GM23338 (cell line): ENCODE measurements around the gene SLBP. TPM values are rescaled to one million over a fixed set of nuclear protein-coding genes. Genes with fewer than 3 reads are reported as not detected.

ENCODE experiments used
- ATAC-seq: fragments of 200-7000 bp; cut with Tn5 transposase; 3 replicates; pipeline ENCODE4 v1.9.1; 2020
- DNase-seq: peaks from one replicate; pipeline ENCODE4 v3.0.0-alpha.2; 2015; ENCODE audit warnings: low spot score
- H2AFZ ChIP-seq: fragments of 200-600 bp; sonication (generic); 2 replicates; pipeline ENCODE4 v1.8.0; 2016; ENCODE audit warnings: antibody characterized with exemption, mild to moderate bottlenecking, moderate library complexity
- H3F3A ChIP-seq: fragments of 200-600 bp; sonication (generic); replicated peaks from 2 replicates; pipeline ENCODE4 v1.8.0; 2017; ENCODE audit warnings: antibody characterized with exemption, mixed run types, low read depth
- H3K27ac ChIP-seq: fragments of 200-600 bp; sonication (generic); 2 replicates; pipeline ENCODE4 v1.6.1; 2016; ENCODE audit warnings: low read depth
- H3K27me3 ChIP-seq: fragments of 200-600 bp; sonication (generic); 2 replicates; pipeline ENCODE4 v1.8.0; 2016; ENCODE audit warnings: mild to moderate bottlenecking, mixed run types, moderate library complexity; ENCODE audit not compliant: insufficient read depth
- H3K36me3 ChIP-seq: fragments of 200-600 bp; sonication (generic); 2 replicates; pipeline ENCODE4 v1.8.0; 2016; ENCODE audit warnings: mild to moderate bottlenecking; ENCODE audit not compliant: insufficient read depth
- H3K4me1 ChIP-seq: fragments of 200-600 bp; sonication (generic); 2 replicates; pipeline ENCODE4 v1.8.0; 2016; ENCODE audit warnings: mild to moderate bottlenecking, moderate library complexity; ENCODE audit not compliant: insufficient read depth
- H3K4me2 ChIP-seq: fragments of 200-600 bp; sonication (generic); 2 replicates; pipeline ENCODE4 v1.7.1; 2017; ENCODE audit warnings: mixed run types
- H3K4me3 ChIP-seq: fragments of 200-600 bp; sonication (generic); 2 replicates; pipeline ENCODE4 v1.6.1; 2016; ENCODE audit warnings: mixed run types
- H3K79me2 ChIP-seq: fragments of 200-600 bp; sonication (generic); replicated peaks from 2 replicates; pipeline ENCODE4 v1.8.0; 2017; ENCODE audit warnings: mild to moderate bottlenecking; ENCODE audit not compliant: insufficient read depth
- H3K9me2 ChIP-seq: fragments of 200-600 bp; sonication (generic); 2 replicates; pipeline ENCODE4 v1.8.0; 2017; ENCODE audit not compliant: insufficient read depth
- H4K20me1 ChIP-seq: fragments of 200-600 bp; sonication (generic); replicated peaks from 2 replicates; pipeline ENCODE4 v1.8.0; 2017; ENCODE audit warnings: mild to moderate bottlenecking; ENCODE audit not compliant: insufficient read depth
- H3K27ac Mint-ChIP-seq: 2 replicates; pipeline ENCODE4 v1.8.0; 2020; ENCODE audit warnings: inconsistent platforms, mild to moderate bottlenecking, moderate library complexity, mixed read lengths
- H3K27me3 Mint-ChIP-seq: 3 replicates; pipeline ENCODE4 v1.8.0; 2022; ENCODE audit warnings: low read depth, mild to moderate bottlenecking, moderate library complexity, mixed read lengths, inconsistent platforms; ENCODE audit not compliant: insufficient read depth, poor library complexity
- H3K36me3 Mint-ChIP-seq: 3 replicates; pipeline ENCODE4 v1.8.0; 2021; ENCODE audit warnings: low read depth, mild to moderate bottlenecking, inconsistent platforms, moderate library complexity, mixed read lengths
- H3K4me1 Mint-ChIP-seq: 3 replicates; pipeline ENCODE4 v1.8.0; 2020; ENCODE audit warnings: mild to moderate bottlenecking, inconsistent platforms, mixed read lengths
- H3K4me3 Mint-ChIP-seq: 3 replicates; pipeline ENCODE4 v1.8.0; 2021; ENCODE audit warnings: moderate library complexity, mild to moderate bottlenecking, inconsistent platforms, mixed read lengths
- H3K9me3 Mint-ChIP-seq: 3 replicates; pipeline ENCODE4 v1.8.0; 2020; ENCODE audit warnings: moderate library complexity, mild to moderate bottlenecking, inconsistent platforms, mixed read lengths
- CREB1 ChIP-seq: fragments of 250-450 bp; sonication (Bioruptor Pico); IDR thresholded peaks from 2 replicates; pipeline ENCODE4 v1.5.0; 2020; ENCODE audit warnings: low read depth, mild to moderate bottlenecking, moderate library complexity
- EZH2 ChIP-seq: fragments of 200-600 bp; sonication (generic); IDR thresholded peaks from one replicate; pipeline ENCODE4 v1.8.0; 2017; ENCODE audit warnings: antibody characterized with exemption, mild to moderate bottlenecking, low read depth; ENCODE audit not compliant: unreplicated experiment
- EZH2phosphoT487 ChIP-seq: fragments of 200-600 bp; sonication (generic); IDR thresholded peaks from one replicate; pipeline ENCODE4 v1.8.1; 2018; ENCODE audit warnings: antibody characterized with exemption; ENCODE audit not compliant: unreplicated experiment
- JUNB ChIP-seq: IDR thresholded peaks from one replicate; pipeline ENCODE4 v1.6.1; 2016; ENCODE audit warnings: antibody characterized with exemption; ENCODE audit not compliant: unreplicated experiment
- NANOG ChIP-seq: IDR thresholded peaks from 2 replicates; pipeline ENCODE4 v1.6.1; 2016; ENCODE audit warnings: antibody characterized with exemption, borderline replicate concordance
- POLR2AphosphoS5 ChIP-seq: IDR thresholded peaks from 2 replicates; pipeline ENCODE4 v1.6.1; 2016; ENCODE audit warnings: antibody characterized with exemption, low read depth
- STAT1 ChIP-seq: IDR thresholded peaks from one replicate; pipeline ENCODE4 v1.6.1; 2016; ENCODE audit warnings: antibody characterized with exemption; ENCODE audit not compliant: unreplicated experiment
- ZNF114 ChIP-seq: fragments of 250-450 bp; sonication (Bioruptor Pico); IDR thresholded peaks from 2 replicates; pipeline ENCODE4 v1.5.0; 2020; ENCODE audit warnings: mild to moderate bottlenecking, moderate library complexity
- ZNF331 ChIP-seq: fragments of 250-450 bp; sonication (Bioruptor Pico); IDR thresholded peaks from 2 replicates; pipeline ENCODE4 v1.5.0; 2020; ENCODE audit warnings: low read depth, mild to moderate bottlenecking, moderate library complexity
- polyA plus RNA-seq: library from polyadenylated mRNA; unstranded; fragments of >200 nt; fragmentation: Nextera tagmentation; extraction: Ambion mirVana; gene quantifications from 2 replicates; pipeline ENCODE4 v1.2.1, GENCODE V29; 2016
- total RNA-seq: library from RNA; depleted of rRNA; stranded (reverse); fragments of >200 nt; shearing (Covaris generic); gene quantifications from 2 replicates; pipeline ENCODE4 v1.2.3, GENCODE V29; 2014
- TF ChIP-seq, protein P1 (sequence below): fragments of 250-450 bp; sonication (Bioruptor Pico); IDR thresholded peaks from 2 replicates; pipeline ENCODE4 v1.5.0; 2020; ENCODE audit warnings: mild to moderate bottlenecking, moderate library complexity
- TF ChIP-seq, protein P2 (sequence below): IDR thresholded peaks from 2 replicates; pipeline ENCODE4 v1.6.1; 2016; ENCODE audit warnings: antibody characterized with exemption
- TF ChIP-seq, protein P3 (sequence below): IDR thresholded peaks from one replicate; pipeline ENCODE4 v1.6.1; 2018; ENCODE audit warnings: antibody characterized with exemption; ENCODE audit not compliant: unreplicated experiment
- TF ChIP-seq, protein P4 (sequence below), 2 experiments: fragments of 200-600 bp in 1 of 2; sonication (generic) in 1 of 2; conservative IDR thresholded peaks; 2 replicates each; pipeline versions ENCODE4 v1.5.1 to v1.6.1; 2016 to 2017; ENCODE audit warnings: antibody characterized with exemption in 2 of 2, low read depth in 2 of 2, mild to moderate bottlenecking in 2 of 2, moderate library complexity in 1 of 2

The SLBP gene
- total and polyA plus RNA-seq, 2 experiments from 2014 or later = 54.4 to 58.6 TPM

DNA sequence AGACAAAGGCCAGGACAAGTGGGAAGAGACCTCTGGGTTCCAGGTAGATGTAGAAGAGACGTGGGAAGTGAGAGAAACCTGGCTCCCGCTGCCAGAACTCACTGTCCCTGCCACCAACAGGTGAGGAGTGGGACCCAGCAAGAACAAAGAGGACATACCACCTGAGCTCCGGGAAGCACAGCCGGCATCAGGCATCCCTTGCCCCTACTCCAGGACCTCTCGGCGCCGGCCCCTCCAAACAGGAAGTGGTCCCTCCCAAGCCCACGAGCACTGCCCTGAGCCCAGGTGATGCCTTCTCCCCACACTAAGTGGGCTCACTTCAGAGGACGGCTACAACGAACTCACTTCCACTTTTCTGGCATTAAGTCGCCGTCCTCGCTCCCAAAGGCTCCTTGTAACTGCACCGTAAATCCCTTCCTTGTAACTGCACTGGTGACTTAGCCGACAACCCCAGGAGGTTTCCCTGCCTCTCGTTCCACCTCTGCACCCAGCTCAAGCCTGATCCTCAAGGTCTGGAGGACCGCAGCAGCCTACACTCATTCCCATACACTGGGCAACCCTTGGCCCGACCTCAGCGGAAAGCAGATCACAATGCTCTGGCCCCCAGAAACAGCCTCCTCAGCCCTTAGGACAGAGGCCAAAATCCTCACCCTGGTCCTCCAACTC, 36.9 kb downstream of the SLBP start:
- ATAC-seq (no peak), DNase-seq (no peak)
- H3K36me3 Mint-ChIP-seq = no peaks in the 10 kb centered on the region
- Histone ChIP-seq H2AFZ (no peak overlapping the region), H3F3A (no peaks in the 10 kb centered on the region), H3K4me1 (no peaks in the 10 kb centered on the region), H3K79me2 (no peaks in the 10 kb centered on the region), H3K36me3 (no peaks in the 10 kb centered on the region), H3K4me2 (no peak overlapping the region), H3K4me3 (no peak overlapping the region), H3K27ac (no peak overlapping the region), H3K9me2 (no peaks in the 10 kb centered on the region), H4K20me1 (no peaks in the 10 kb centered on the region), H3K27me3 (no peaks in the 10 kb centered on the region)
- H3K27me3 Mint-ChIP-seq = peaks cover 10% of the 10 kb centered on the region
- TF ChIP-seq EZH2 (no peak), NANOG (no peak), EZH2phosphoT487 (no peak), JUNB (no peak), POLR2AphosphoS5 (no peak), ZNF331 (CRISPR knock-in tag) (no peak), CREB1 (CRISPR knock-in tag) (no peak), STAT1 (no peak), ZNF114 (no peak)
- TF ChIP-seq, protein P1, sequence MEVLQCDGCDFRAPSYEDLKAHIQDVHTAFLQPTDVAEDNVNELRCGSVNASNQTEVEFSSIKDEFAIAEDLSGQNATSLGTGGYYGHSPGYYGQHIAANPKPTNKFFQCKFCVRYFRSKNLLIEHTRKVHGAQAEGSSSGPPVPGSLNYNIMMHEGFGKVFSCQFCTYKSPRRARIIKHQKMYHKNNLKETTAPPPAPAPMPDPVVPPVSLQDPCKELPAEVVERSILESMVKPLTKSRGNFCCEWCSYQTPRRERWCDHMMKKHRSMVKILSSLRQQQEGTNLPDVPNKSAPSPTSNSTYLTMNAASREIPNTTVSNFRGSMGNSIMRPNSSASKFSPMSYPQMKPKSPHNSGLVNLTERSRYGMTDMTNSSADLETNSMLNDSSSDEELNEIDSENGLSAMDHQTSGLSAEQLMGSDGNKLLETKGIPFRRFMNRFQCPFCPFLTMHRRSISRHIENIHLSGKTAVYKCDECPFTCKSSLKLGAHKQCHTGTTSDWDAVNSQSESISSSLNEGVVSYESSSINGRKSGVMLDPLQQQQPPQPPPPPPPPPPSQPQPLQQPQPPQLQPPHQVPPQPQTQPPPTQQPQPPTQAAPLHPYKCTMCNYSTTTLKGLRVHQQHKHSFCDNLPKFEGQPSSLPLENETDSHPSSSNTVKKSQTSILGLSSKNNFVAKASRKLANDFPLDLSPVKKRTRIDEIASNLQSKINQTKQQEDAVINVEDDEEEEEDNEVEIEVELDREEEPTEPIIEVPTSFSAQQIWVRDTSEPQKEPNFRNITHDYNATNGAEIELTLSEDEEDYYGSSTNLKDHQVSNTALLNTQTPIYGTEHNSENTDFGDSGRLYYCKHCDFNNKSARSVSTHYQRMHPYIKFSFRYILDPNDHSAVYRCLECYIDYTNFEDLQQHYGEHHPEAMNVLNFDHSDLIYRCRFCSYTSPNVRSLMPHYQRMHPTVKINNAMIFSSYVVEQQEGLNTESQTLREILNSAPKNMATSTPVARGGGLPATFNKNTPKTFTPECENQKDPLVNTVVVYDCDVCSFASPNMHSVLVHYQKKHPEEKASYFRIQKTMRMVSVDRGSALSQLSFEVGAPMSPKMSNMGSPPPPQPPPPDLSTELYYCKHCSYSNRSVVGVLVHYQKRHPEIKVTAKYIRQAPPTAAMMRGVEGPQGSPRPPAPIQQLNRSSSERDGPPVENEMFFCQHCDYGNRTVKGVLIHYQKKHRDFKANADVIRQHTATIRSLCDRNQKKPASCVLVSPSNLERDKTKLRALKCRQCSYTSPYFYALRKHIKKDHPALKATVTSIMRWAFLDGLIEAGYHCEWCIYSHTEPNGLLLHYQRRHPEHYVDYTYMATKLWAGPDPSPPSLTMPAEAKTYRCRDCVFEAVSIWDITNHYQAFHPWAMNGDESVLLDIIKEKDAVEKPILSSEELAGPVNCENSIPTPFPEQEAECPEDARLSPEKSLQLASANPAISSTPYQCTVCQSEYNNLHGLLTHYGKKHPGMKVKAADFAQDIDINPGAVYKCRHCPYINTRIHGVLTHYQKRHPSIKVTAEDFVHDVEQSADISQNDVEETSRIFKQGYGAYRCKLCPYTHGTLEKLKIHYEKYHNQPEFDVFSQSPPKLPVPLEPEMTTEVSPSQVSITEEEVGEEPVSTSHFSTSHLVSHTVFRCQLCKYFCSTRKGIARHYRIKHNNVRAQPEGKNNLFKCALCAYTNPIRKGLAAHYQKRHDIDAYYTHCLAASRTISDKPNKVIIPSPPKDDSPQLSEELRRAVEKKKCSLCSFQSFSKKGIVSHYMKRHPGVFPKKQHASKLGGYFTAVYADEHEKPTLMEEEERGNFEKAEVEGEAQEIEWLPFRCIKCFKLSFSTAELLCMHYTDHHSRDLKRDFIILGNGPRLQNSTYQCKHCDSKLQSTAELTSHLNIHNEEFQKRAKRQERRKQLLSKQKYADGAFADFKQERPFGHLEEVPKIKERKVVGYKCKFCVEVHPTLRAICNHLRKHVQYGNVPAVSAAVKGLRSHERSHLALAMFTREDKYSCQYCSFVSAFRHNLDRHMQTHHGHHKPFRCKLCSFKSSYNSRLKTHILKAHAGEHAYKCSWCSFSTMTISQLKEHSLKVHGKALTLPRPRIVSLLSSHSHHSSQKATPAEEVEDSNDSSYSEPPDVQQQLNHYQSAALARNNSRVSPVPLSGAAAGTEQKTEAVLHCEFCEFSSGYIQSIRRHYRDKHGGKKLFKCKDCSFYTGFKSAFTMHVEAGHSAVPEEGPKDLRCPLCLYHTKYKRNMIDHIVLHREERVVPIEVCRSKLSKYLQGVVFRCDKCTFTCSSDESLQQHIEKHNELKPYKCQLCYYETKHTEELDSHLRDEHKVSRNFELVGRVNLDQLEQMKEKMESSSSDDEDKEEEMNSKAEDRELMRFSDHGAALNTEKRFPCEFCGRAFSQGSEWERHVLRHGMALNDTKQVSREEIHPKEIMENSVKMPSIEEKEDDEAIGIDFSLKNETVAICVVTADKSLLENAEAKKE = no peak
- TF ChIP-seq, protein P2, sequence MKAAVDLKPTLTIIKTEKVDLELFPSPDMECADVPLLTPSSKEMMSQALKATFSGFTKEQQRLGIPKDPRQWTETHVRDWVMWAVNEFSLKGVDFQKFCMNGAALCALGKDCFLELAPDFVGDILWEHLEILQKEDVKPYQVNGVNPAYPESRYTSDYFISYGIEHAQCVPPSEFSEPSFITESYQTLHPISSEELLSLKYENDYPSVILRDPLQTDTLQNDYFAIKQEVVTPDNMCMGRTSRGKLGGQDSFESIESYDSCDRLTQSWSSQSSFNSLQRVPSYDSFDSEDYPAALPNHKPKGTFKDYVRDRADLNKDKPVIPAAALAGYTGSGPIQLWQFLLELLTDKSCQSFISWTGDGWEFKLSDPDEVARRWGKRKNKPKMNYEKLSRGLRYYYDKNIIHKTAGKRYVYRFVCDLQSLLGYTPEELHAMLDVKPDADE = no peak
- TF ChIP-seq, protein P3, sequence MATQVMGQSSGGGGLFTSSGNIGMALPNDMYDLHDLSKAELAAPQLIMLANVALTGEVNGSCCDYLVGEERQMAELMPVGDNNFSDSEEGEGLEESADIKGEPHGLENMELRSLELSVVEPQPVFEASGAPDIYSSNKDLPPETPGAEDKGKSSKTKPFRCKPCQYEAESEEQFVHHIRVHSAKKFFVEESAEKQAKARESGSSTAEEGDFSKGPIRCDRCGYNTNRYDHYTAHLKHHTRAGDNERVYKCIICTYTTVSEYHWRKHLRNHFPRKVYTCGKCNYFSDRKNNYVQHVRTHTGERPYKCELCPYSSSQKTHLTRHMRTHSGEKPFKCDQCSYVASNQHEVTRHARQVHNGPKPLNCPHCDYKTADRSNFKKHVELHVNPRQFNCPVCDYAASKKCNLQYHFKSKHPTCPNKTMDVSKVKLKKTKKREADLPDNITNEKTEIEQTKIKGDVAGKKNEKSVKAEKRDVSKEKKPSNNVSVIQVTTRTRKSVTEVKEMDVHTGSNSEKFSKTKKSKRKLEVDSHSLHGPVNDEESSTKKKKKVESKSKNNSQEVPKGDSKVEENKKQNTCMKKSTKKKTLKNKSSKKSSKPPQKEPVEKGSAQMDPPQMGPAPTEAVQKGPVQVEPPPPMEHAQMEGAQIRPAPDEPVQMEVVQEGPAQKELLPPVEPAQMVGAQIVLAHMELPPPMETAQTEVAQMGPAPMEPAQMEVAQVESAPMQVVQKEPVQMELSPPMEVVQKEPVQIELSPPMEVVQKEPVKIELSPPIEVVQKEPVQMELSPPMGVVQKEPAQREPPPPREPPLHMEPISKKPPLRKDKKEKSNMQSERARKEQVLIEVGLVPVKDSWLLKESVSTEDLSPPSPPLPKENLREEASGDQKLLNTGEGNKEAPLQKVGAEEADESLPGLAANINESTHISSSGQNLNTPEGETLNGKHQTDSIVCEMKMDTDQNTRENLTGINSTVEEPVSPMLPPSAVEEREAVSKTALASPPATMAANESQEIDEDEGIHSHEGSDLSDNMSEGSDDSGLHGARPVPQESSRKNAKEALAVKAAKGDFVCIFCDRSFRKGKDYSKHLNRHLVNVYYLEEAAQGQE = no peak
- TF ChIP-seq, protein P4, sequence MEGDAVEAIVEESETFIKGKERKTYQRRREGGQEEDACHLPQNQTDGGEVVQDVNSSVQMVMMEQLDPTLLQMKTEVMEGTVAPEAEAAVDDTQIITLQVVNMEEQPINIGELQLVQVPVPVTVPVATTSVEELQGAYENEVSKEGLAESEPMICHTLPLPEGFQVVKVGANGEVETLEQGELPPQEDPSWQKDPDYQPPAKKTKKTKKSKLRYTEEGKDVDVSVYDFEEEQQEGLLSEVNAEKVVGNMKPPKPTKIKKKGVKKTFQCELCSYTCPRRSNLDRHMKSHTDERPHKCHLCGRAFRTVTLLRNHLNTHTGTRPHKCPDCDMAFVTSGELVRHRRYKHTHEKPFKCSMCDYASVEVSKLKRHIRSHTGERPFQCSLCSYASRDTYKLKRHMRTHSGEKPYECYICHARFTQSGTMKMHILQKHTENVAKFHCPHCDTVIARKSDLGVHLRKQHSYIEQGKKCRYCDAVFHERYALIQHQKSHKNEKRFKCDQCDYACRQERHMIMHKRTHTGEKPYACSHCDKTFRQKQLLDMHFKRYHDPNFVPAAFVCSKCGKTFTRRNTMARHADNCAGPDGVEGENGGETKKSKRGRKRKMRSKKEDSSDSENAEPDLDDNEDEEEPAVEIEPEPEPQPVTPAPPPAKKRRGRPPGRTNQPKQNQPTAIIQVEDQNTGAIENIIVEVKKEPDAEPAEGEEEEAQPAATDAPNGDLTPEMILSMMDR (conservative IDR thresholded peaks at IDR 0.05; ENCODE audit: low read depth in 2 of 2) = no peak
- H3K27ac Mint-ChIP-seq = no peak overlapping the region
- H3K9me3 Mint-ChIP-seq = no peaks in the 10 kb centered on the region
- H3K4me1 Mint-ChIP-seq = peaks cover 13% of the 10 kb centered on the region
- H3K4me3 Mint-ChIP-seq = no peak overlapping the region
